CD4-positive, alpha-beta T cell (primary cell): ENCODE measurements around the gene SEC16A. TPM values are rescaled to one million over a fixed set of nuclear protein-coding genes. Genes with fewer than 3 reads are reported as not detected.
A peak's percentile ranks its signal among the peaks of the same experiment; 100 is the strongest.

Experiments used
- ATAC-seq: fragments of 200-7000 bp; cut with Tn5 transposase; one replicate; pipeline ENCODE4 v1.10.0; 2022; ENCODE audit warnings: mild to moderate bottlenecking; ENCODE audit not compliant: poor library complexity
- CTCF ChIA-PET: fragments of 350-600 bp; sonication (Branson Sonifier 250); formaldehyde crosslinking; loops from one replicate; lab custom pipeline; 2021; ENCODE audit warnings: antibody characterized with exemption, inconsistent platforms; lab: Charles Lee
- POLR2A ChIA-PET: fragments of 350-600 bp; sonication (Branson Sonifier 250); formaldehyde crosslinking; loops from one replicate; lab custom pipeline; 2021; ENCODE audit warnings: antibody characterized with exemption, inconsistent platforms; lab: Charles Lee
- DNase-seq, 14 experiments: peaks; one replicate each; pipeline ENCODE4 v3.0.0-alpha.2; 2013 to 2020; ENCODE audit warnings: mixed read lengths in 2 of 14
- H3K27ac ChIP-seq, 2 donors: one replicate each; pipeline versions ENCODE4 v1.5.1 to v1.7.0; 2013; ENCODE audit warnings: low read length in 2 of 2, low read depth in 1 of 2, mild to moderate bottlenecking in 1 of 2
- H3K27me3 ChIP-seq, 2 experiments: 1 replicate in 1 of 2; 2 replicates in 1 of 2; pipeline versions ENCODE4 v1.6.1 to v1.7.0; 2013; ENCODE audit warnings: low read length in 2 of 2, control low read depth in 1 of 2, mild to moderate bottlenecking in 1 of 2, moderate library complexity in 1 of 2; ENCODE audit not compliant: insufficient read depth in 2 of 2, control insufficient read depth in 1 of 2
- H3K36me3 ChIP-seq: one replicate; pipeline ENCODE4 v1.6.1; 2013; ENCODE audit warnings: low read length, control low read depth; ENCODE audit not compliant: insufficient read depth
- H3K4me1 ChIP-seq: one replicate; pipeline ENCODE4 v1.6.1; 2013; ENCODE audit warnings: low read length, control low read depth; ENCODE audit not compliant: insufficient read depth
- H3K4me3 ChIP-seq: one replicate; pipeline ENCODE4 v1.5.1; 2013; ENCODE audit warnings: mild to moderate bottlenecking, low read length, moderate library complexity
- H3K9me3 ChIP-seq, 2 experiments: 1 replicate in 1 of 2; 2 replicates in 1 of 2; pipeline versions ENCODE4 v1.6.1 to v1.7.0; 2013; ENCODE audit warnings: low read length in 2 of 2, mild to moderate bottlenecking in 2 of 2, control low read depth in 1 of 2, moderate library complexity in 1 of 2; ENCODE audit not compliant: control insufficient read depth in 1 of 2, insufficient read depth in 1 of 2
- H3K27ac Mint-ChIP-seq: one replicate; pipeline ENCODE4 v1.8.0; 2020; ENCODE audit warnings: mixed read lengths
- H3K27me3 Mint-ChIP-seq: one replicate; pipeline ENCODE4 v1.8.0; 2021; ENCODE audit warnings: mixed read lengths
- H3K36me3 Mint-ChIP-seq: one replicate; pipeline ENCODE4 v1.8.0; 2021; ENCODE audit warnings: low read depth, mixed read lengths
- H3K4me1 Mint-ChIP-seq: one replicate; pipeline ENCODE4 v1.8.0; 2021; ENCODE audit warnings: low read depth, mixed read lengths
- H3K4me3 Mint-ChIP-seq: one replicate; pipeline ENCODE4 v1.8.0; 2020; ENCODE audit warnings: mild to moderate bottlenecking, mixed read lengths
- H3K9me3 Mint-ChIP-seq: one replicate; pipeline ENCODE4 v1.8.0; 2020; ENCODE audit warnings: mixed read lengths
- CTCF ChIP-seq: fragments of 200-600 bp; IDR thresholded peaks from one replicate; pipeline ENCODE4 v1.8.0; 2022; ENCODE audit warnings: antibody characterized with exemption, mild to moderate bottlenecking
- intact Hi-C, 2 experiments: fragments of 100-400 bp; cut with DNase I in 1 of 2; cut with micrococcal nuclease in 1 of 2; formaldehyde crosslinking; loops; one replicate each; pipeline versions ENCODE4 v1.15.1 to v1.9.0; 2023 to 2025; cut with DNase I, micrococcal nuclease
- total RNA-seq, 174 experiments: library from RNA in 2 of 174; stranded (reverse) in 2 of 174; gene quantifications; one replicate each; pipeline ENCODE4 v1.2.3 and lab custom pipeline; 2021 to 2026

The SEC16A gene
- total RNA-seq, 2 experiments from 2014 or later = 73.0 to 75.0 TPM

DNA sequence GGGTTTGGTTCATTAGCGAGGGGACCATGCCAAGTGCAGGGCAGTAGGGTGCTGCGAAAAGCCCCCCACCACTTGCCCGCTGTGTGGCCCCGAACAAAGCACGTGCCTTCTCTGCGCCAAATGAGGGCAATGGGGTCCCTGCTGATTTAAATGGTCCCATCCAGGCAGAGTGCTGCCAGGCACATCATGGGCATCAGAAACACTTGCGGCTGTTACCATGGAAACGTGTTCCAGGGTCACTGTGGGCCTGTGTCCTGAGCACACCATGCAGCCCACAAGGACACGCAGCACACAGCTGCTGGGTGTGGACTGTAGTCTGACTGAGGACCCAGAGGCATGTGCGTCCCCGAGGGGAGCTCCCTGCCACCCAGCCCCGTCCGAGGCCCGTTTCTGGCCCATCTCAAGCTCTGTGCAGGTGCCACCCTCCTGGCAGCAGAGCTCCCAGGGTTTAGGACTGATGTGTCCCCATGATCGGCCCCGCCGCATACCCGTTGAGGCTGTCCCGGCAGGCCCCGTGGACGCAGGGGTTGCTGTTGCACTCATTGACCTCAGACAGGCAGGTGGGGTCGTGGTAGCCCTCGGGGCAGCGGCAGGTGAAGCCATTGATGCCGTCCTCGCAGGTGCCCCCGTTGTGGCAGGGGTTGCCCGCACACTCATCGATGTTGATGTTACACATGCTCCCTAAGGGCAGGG, 31.3 kb upstream of the SEC16A start:
- Histone ChIP-seq H3K4me3 (no peak overlapping the region), H3K9me3 (no peaks in the 10 kb centered on the region), H3K27me3 (no peaks in the 10 kb centered on the region), H3K27ac (no peak overlapping the region), H3K4me1 (no peaks in the 10 kb centered on the region), H3K36me3 (peaks cover 91% of the 10 kb centered on the region)
- TF ChIP-seq CTCF = no peak
- ChIA-PET POLR2A (no interaction called here), CTCF (no interaction called here)
- Mint-ChIP-seq H3K4me3 (no peak overlapping the region), H3K27ac (no peak overlapping the region), H3K9me3 (no peaks in the 10 kb centered on the region), H3K27me3 (no peaks in the 10 kb centered on the region), H3K4me1 (no peaks in the 10 kb centered on the region), H3K36me3 (peaks cover 29% of the 10 kb centered on the region)
- intact Hi-C loops = no loop called here
- DNase-seq (no peak), ATAC-seq (no peak)

- Histone ChIP-seq H3K27ac (no peak overlapping the region), H3K27me3 (no peaks in the 10 kb centered on the region), H3K4me1 (no peaks in the 10 kb centered on the region), H3K36me3 (peaks cover 90% of the 10 kb centered on the region), H3K9me3 (no peaks in the 10 kb centered on the region), H3K4me3 (no peak overlapping the region)
- intact Hi-C loops = no loop called here
- no peaks in the 10 kb centered on the region for H3K9me3 Mint-ChIP-seq
- no peaks in the 10 kb centered on the region for H3K4me1 Mint-ChIP-seq
- ChIA-PET CTCF (no interaction called here), POLR2A (no interaction called here)
- H3K36me3 Mint-ChIP-seq = peaks cover 27% of the 10 kb centered on the region
- DNase-seq (no peak), ATAC-seq (no peak)
- no peak overlapping the region for H3K27ac Mint-ChIP-seq
- H3K4me3 Mint-ChIP-seq = no peak overlapping the region
- TF ChIP-seq CTCF = no peak
- H3K27me3 Mint-ChIP-seq = no peaks in the 10 kb centered on the region
These were observed 30.4 kb upstream of the SEC16A start for GRCh38 chr9:136513191-136513590.

DNA sequence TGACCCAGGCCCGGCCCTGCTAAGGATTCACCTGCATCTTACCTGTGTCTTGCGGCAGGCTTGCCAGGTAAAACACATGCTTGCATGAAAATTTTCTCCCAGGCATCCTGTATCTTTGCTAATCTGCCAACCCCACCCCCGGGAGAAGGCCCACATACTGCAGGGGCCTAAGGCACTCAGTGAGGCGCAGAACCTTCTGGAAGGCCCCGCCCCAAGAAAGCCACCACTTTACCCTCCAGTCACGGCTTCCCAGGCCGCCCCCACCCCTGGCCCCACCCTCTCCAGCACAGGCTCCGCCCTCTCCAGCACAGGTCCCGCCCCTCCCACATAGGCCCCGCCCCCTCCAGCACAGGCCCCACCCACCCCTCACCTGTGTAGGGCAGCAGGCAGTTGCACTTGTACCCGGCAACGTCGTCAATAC, 29.8 kb upstream of the SEC16A start:
- H3K4me3 Mint-ChIP-seq = no peak overlapping the region
- Histone ChIP-seq H3K9me3 (no peaks in the 10 kb centered on the region), H3K27ac (no peak overlapping the region), H3K4me1 (no peaks in the 10 kb centered on the region), H3K27me3 (no peaks in the 10 kb centered on the region), H3K4me3 (no peak overlapping the region), H3K36me3 (peaks cover 90% of the 10 kb centered on the region)
- ChIA-PET CTCF (no interaction called here), POLR2A (no interaction called here)
- ATAC-seq = peak; percentile 87
- DNase-seq = peak in 9 of 14 experiments; percentile 17 to 62 (median 27)
- no peaks in the 10 kb centered on the region for H3K4me1 Mint-ChIP-seq
- no peaks in the 10 kb centered on the region for H3K27me3 Mint-ChIP-seq
- TF ChIP-seq CTCF = no peak
- peaks cover 31% of the 10 kb centered on the region for H3K36me3 Mint-ChIP-seq
- H3K27ac Mint-ChIP-seq = no peak overlapping the region
- intact Hi-C loops = no loop called here
- no peaks in the 10 kb centered on the region for H3K9me3 Mint-ChIP-seq
